ENCODE data around the gene GTF2E1.

GTF2E1 gene

GRCh38 chr3:120798346-120798745 lies 55.8 kb downstream of the GTF2E1 start:
- peak; percentile 15 for DNase-seq (ENCODE audit: low spot score)

GRCh38 chr3:120800625-120801024 lies 58.1 kb downstream of the GTF2E1 start:
- no peak for DNase-seq (ENCODE audit: low spot score)

GRCh38 chr3:120801484-120801883 lies 58.9 kb downstream of the GTF2E1 start:
- DNase-seq (ENCODE audit: low spot score): no peak

GRCh38 chr3:120802916-120803315 lies 60.4 kb downstream of the GTF2E1 start:
- DNase-seq (ENCODE audit: low spot score): no peak

GRCh38 chr3:120816728-120817127 lies 74.2 kb downstream of the GTF2E1 start:
- DNase-seq (ENCODE audit: low spot score): no peak

GRCh38 chr3:120820748-120821147 lies 78.2 kb downstream of the GTF2E1 start:
- no peak for DNase-seq (ENCODE audit: low spot score)

GRCh38 chr3:120821426-120821825 lies 78.9 kb downstream of the GTF2E1 start:
- no peak for DNase-seq (ENCODE audit: low spot score)

- DNase-seq (ENCODE audit: low spot score): peak; percentile 5
These were observed 80.6 kb downstream of the GTF2E1 start for GRCh38 chr3:120823156-120823555.

GRCh38 chr3:120824613-120825012 lies 82.1 kb downstream of the GTF2E1 start:
- DNase-seq (ENCODE audit: low spot score): no peak

- DNase-seq (ENCODE audit: low spot score): no peak
These were observed 86.3 kb downstream of the GTF2E1 start for GRCh38 chr3:120828796-120829195.

- no peak for DNase-seq (ENCODE audit: low spot score)
These were observed 88.5 kb downstream of the GTF2E1 start for GRCh38 chr3:120831066-120831465.

Measured in kidney tubule cell (primary cell).